Lower leg skin (tissue), 4 donors: ENCODE data around the gene ATG5. TPM values are rescaled to one million over a fixed set of nuclear protein-coding genes. Genes with fewer than 3 reads are reported as not detected.
"Not testable (repeated sequence)": the region's sequence is repeated elsewhere in the genome, so short reads cannot be mapped to it uniquely, and the experiment has no call there.

Experiments
- DNase-seq, 2 donors: peaks; one replicate each; pipeline ENCODE4 v3.0.0-alpha.2; 2019; ENCODE audit warnings: low spot score in 2 of 2
- H3K4me3 ChIP-seq: fragments of 200-600 bp; sonication (generic); 2 replicates; pipeline ENCODE4 v1.5.1; 2017; ENCODE audit warnings: mild to moderate bottlenecking, low read depth; ENCODE audit not compliant: poor library complexity, severe bottlenecking
- POLR2A ChIP-seq, 2 donors: fragments of 450-650 bp; IDR thresholded peaks; one replicate each; pipeline ENCODE4 v1.6.1; 2016 to 2017; ENCODE audit warnings: antibody characterized with exemption in 2 of 2, mild to moderate bottlenecking in 1 of 2, moderate library complexity in 1 of 2
- whole genome bisulfite sequencing, 2 donors: methylation state at CpG; one replicate each; pipeline ENCODE4 v1.1.5; 2018; 5-methylcytosine and 5-hydroxymethylcytosine counted together
- intact Hi-C: fragments of 100-400 bp; cut with DNase I; formaldehyde crosslinking; loops from one replicate; pipeline ENCODE4 v1.15.0; 2023; ENCODE audit warnings: low total_unique reads
- total RNA-seq, 4 donors: library from RNA; depleted of rRNA; stranded (reverse); fragments of >200 nt; gene quantifications; one replicate each; pipeline ENCODE4 v1.1.0, GENCODE V29; 2016
- TF ChIP-seq, protein P1 (sequence below), 3 donors: fragments of 450-650 bp; IDR thresholded peaks; one replicate each; pipeline ENCODE4 v1.5.1; 2016; ENCODE audit warnings: antibody characterized with exemption in 3 of 3, mild to moderate bottlenecking in 3 of 3, moderate library complexity in 2 of 3

Gene ATG5
- total RNA-seq, 4 donors from 2014 or later: 15.5 to 19.4 (median 16.7) TPM

DNA sequence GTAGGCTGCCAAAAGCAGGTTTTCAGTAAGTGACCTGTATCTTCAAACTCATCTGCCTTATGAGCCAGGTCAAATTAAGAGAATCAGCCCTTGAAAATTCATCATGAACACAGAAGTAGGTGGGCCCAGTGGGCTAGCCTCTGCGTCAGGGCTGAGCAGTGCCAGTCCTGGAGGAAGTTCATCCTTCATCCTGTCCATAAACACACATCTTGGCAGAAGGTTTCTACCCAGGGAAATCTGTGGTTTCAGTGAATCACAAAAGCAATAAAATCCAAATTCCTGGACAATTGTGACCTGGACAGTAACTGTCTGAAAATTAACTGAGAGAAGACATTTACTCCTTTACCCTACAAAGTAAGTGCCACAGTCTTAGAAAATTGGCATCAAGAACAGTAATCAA is 72.4 kb downstream of the ATG5 start:
- WGBS, 2 donors: 67 to 76% methylated on average over 1 of the region's 1 CpG
- TF ChIP-seq, protein P1, sequence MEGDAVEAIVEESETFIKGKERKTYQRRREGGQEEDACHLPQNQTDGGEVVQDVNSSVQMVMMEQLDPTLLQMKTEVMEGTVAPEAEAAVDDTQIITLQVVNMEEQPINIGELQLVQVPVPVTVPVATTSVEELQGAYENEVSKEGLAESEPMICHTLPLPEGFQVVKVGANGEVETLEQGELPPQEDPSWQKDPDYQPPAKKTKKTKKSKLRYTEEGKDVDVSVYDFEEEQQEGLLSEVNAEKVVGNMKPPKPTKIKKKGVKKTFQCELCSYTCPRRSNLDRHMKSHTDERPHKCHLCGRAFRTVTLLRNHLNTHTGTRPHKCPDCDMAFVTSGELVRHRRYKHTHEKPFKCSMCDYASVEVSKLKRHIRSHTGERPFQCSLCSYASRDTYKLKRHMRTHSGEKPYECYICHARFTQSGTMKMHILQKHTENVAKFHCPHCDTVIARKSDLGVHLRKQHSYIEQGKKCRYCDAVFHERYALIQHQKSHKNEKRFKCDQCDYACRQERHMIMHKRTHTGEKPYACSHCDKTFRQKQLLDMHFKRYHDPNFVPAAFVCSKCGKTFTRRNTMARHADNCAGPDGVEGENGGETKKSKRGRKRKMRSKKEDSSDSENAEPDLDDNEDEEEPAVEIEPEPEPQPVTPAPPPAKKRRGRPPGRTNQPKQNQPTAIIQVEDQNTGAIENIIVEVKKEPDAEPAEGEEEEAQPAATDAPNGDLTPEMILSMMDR (IDR thresholded peaks at IDR 0.05): no peak
- TF ChIP-seq POLR2A (IDR thresholded peaks at IDR 0.05): no peak
- DNase-seq: no peak
- intact Hi-C loops: no loop called here
- no peak overlapping the region for H3K4me3 ChIP-seq

DNA sequence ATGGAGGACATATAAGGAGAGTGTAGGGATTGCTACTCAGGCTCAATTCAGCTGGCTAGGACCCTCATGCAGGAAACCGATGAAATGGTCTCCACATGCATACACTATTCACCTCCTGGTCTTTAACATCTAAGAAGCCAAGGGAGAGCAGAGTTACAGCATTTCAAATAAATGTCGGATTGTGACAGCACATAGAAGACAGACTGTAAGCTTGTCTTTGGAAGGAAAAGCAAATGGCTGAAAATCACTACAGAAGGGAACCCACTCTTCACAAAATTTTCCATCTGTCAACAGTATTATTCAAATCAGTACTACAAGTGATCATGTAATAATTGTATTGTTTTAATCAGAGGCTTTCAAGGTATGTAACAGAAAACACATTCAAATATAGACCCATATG is 72.9 kb downstream of the ATG5 start:
- intact Hi-C loops: no loop called here
- no peak for TF ChIP-seq POLR2A (IDR thresholded peaks at IDR 0.05)
- TF ChIP-seq, protein P1 (IDR thresholded peaks at IDR 0.05): no peak
- 90 to 92% methylated on average over 2 of the region's 2 CpGs for WGBS, 2 donors

DNA sequence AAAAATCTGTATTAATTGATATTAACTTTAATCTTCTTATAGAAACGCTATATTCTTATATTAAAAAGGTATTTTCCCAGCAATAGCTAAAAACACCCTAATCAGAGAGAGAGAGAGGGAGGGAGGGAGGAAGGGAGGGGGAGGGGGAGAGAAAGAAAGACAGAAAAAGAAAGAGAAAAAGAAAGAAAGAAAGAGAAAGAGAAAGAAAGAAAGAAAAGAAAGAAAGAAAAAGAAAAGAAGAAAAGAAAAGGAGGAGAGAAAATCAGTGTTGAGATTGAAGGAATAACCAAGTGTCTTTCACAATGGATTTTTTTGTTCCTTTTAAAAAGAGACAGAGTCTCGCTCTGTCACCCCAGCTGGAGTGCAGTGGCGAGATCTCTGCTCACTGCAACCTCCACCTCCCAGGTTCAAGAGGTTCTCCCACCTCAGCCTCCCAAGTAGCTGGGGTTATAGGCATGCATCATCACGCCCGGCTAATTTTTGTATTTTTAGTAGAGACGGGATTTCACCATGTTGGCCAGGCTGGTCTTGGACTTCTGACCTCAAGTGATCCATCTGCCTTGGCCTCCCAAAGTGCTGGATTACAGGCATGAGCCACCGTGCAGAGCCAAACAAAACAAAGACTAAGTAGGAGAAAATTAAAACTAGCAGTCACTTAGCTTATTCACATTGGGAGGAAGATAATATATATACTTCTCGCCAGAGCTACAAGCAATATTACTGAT is 73.9 kb downstream of the ATG5 start:
- WGBS, 2 donors: 92 to 93% methylated on average over 8 of the region's 8 CpGs
- intact Hi-C loops, H3K4me3 ChIP-seq, DNase-seq: not testable (repeated sequence)

More for the DNA sequence above, 72.9 kb downstream of the ATG5 start:
- no peak overlapping the region for H3K4me3 ChIP-seq
- DNase-seq: no peak

DNA sequence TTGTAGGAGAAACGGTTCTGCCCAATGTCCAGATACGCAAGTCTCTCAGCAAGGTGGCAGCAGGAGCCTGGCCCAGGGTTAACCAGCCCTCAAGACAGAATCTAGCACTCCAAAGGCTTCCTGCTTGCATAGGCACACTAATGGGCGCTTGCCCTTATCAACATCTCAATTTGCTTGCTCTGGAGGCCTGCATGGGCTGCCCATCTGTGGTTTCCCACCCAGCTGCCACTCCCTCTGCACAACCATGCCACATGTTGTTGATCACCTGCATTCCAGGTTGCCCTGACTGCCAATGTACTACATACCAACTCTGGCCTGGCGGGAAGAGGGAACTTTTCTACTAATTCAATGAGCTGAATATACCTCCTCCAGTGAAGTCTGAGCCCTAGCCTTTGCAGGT is 74.6 kb downstream of the ATG5 start:
- DNase-seq: no peak
- intact Hi-C loops: no loop called here
- TF ChIP-seq POLR2A (IDR thresholded peaks at IDR 0.05): no peak
- TF ChIP-seq, protein P1 (IDR thresholded peaks at IDR 0.05): no peak
- 89 to 92% methylated on average over 4 of the region's 4 CpGs for WGBS, 2 donors
- H3K4me3 ChIP-seq: no peak overlapping the region

DNA sequence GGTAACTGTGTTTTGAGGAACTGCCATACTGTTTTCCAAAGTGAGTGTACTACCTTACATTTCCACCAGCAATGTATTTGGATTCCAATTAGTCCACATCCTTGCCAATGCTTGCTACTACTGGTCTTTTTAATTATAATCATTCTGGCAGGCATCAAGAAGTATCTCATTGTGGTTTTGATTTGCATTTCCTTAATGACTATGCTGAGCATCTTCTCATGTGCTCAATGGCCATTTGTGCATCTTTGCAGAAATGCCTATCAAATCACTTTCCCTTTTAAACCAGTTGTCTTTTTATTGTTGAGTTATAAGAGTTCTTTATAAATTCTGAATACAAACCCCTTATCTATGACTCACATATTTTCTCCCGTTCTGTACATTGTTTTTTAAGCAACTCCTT is 75.9 kb downstream of the ATG5 start:
- TF ChIP-seq, protein P1 (IDR thresholded peaks at IDR 0.05): no peak
- no peak for TF ChIP-seq POLR2A (IDR thresholded peaks at IDR 0.05)
- 78 to 89% methylated on average over 1 of the region's 1 CpG for WGBS, 2 donors
- no peak for DNase-seq
- intact Hi-C loops: no loop called here
- H3K4me3 ChIP-seq: no peak overlapping the region

DNA sequence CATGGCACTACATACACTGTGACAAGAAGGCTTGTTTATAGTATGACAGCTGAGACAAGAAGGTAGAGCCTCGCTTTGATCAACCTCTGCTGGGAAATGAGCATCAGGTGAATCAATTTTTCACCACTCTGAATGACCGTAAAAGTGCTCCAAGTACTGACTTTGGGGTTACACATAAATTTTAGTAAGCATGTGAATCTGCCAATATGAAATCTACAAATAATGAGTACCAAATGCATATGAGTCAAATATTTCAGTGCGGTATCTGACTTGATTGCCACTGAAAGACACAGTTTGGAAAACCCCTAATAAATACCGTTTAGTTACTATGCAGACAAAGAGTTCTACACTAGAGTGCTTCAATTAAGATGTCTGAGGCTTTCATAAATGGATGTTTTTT is 77.8 kb downstream of the ATG5 start:
- H3K4me3 ChIP-seq: no peak overlapping the region
- WGBS, 2 donors: 69 to 72% methylated on average over 4 of the region's 4 CpGs
- DNase-seq: no peak
- intact Hi-C loops: no loop called here
- TF ChIP-seq POLR2A (IDR thresholded peaks at IDR 0.05): no peak
- TF ChIP-seq, protein P1 (IDR thresholded peaks at IDR 0.05): no peak
